Vagina (tissue), 2 donors: ENCODE data around the gene PIP5K1B.

Experiments used
- POLR2A ChIP-seq, 2 donors: fragments of 450-650 bp; IDR thresholded peaks; one replicate each; pipeline ENCODE4 v1.6.1; 2017; ENCODE audit warnings: antibody characterized with exemption in 2 of 2, mild to moderate bottlenecking in 2 of 2, moderate library complexity in 2 of 2
- TF ChIP-seq, protein P1 (sequence below), 3 experiments: fragments of 450-650 bp in 2 of 3; fragments of 200-600 bp in 1 of 3; sonication (generic) in 1 of 3; IDR thresholded peaks; one replicate each; pipeline ENCODE4 v1.5.1; 2017 to 2019; ENCODE audit warnings: antibody characterized with exemption in 3 of 3, mild to moderate bottlenecking in 2 of 3, moderate library complexity in 2 of 3

GRCh38 chr9:68832861-68833518, 128.0 kb downstream of the PIP5K1B start:
- TF ChIP-seq POLR2A (IDR thresholded peaks at IDR 0.05) = no peak
- TF ChIP-seq, protein P1, sequence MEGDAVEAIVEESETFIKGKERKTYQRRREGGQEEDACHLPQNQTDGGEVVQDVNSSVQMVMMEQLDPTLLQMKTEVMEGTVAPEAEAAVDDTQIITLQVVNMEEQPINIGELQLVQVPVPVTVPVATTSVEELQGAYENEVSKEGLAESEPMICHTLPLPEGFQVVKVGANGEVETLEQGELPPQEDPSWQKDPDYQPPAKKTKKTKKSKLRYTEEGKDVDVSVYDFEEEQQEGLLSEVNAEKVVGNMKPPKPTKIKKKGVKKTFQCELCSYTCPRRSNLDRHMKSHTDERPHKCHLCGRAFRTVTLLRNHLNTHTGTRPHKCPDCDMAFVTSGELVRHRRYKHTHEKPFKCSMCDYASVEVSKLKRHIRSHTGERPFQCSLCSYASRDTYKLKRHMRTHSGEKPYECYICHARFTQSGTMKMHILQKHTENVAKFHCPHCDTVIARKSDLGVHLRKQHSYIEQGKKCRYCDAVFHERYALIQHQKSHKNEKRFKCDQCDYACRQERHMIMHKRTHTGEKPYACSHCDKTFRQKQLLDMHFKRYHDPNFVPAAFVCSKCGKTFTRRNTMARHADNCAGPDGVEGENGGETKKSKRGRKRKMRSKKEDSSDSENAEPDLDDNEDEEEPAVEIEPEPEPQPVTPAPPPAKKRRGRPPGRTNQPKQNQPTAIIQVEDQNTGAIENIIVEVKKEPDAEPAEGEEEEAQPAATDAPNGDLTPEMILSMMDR (IDR thresholded peaks at IDR 0.05) = no peak
